ENCODE results near the gene GHDC. TPM values are rescaled to one million over a fixed set of nuclear protein-coding genes. Genes with fewer than 3 reads are reported as not detected.

The GHDC gene
- total and polyA plus RNA-seq, 2 donors (not counting 3 experiments of a cell fraction or from before 2014, with no cell fraction given), result 9.8 to 11.2 TPM

GRCh38 chr17:42174126-42174783, 20.0 kb downstream of the GHDC start:
- Histone ChIP-seq H3K27ac (ENCODE audit: insufficient read depth, low read depth, low read length) (no peak overlapping the region), H3K4me2 (ENCODE audit: insufficient read depth, low read length) (no peak overlapping the region), H4K20me1 (replicated peaks; ENCODE audit: control insufficient read depth, extremely low read depth, insufficient read depth, low read length) (no peaks in the 10 kb centered on the region), H3K9ac (replicated peaks; ENCODE audit: extremely low read depth, insufficient read depth, low read length) (no peak overlapping the region), H3K27me3 (ENCODE audit: control insufficient read depth in 2 of 2, insufficient read depth in 2 of 2, low read length in 2 of 2) (peaks cover 0 to 6% of the 10 kb centered on the region in 2 experiments), H3K79me2 (ENCODE audit: control insufficient read depth, insufficient read depth, low read length) (no peaks in the 10 kb centered on the region), H3K9me3 (replicated peaks; ENCODE audit: control insufficient read depth, insufficient read depth, low read length) (no peaks in the 10 kb centered on the region), H3K9me1 (replicated peaks; ENCODE audit: control insufficient read depth, extremely low read depth, insufficient read depth, low read length) (no peaks in the 10 kb centered on the region), H3K4me3 (replicated peaks in 1 of 3; ENCODE audit: insufficient read depth in 1 of 3, low read depth in 1 of 3, low read length in 3 of 3) (no peak overlapping the region), H2AFZ (ENCODE audit: low read depth, low read length) (no peak overlapping the region), H3K4me1 (ENCODE audit: control insufficient read depth, extremely low read depth, insufficient read depth, low read length) (no peaks in the 10 kb centered on the region), H3K36me3 (ENCODE audit: control insufficient read depth in 2 of 2, extremely low read depth in 1 of 2, insufficient read depth in 2 of 2, low read length in 2 of 2) (no peaks in the 10 kb centered on the region)
- TF ChIP-seq MYC (IDR thresholded peaks at IDR 0.05; ENCODE audit: low read depth, low read length) (no peak), FOS (IDR thresholded peaks at IDR 0.05; ENCODE audit: borderline replicate concordance, insufficient read depth, low read length) (no peak), POLR2A (IDR thresholded peaks at IDR 0.05; ENCODE audit: low read depth, low read length) (no peak), JUN (IDR thresholded peaks at IDR 0.05; ENCODE audit: borderline replicate concordance, insufficient read depth, insufficient read length, low read depth) (no peak), POLR2AphosphoS5 (IDR thresholded peaks at IDR 0.05; ENCODE audit: insufficient read depth, low read depth, low read length) (no peak), EZH2 (IDR thresholded peaks at IDR 0.05; ENCODE audit: borderline replicate concordance, low read depth, low read length, severe bottlenecking) (no peak), MAX (IDR thresholded peaks at IDR 0.05; ENCODE audit: insufficient read depth, insufficient read length) (no peak)
- POLR2A ChIA-PET, result no interaction called here
- intact Hi-C loops (cut with micrococcal nuclease), result no loop called here
- CTCF ChIA-PET, result interaction anchor here (1.2 kb wide), 1 partner anchor 48 kb away, joined by 3 read pairs; no protein-coding TSS in a partner anchor
- no TSS peak for BruUV-seq (replicated peaks)
- no peak for DNase-seq (ENCODE audit: low read depth, low spot score)
- FAIRE-seq, result no peak
- dilution Hi-C loops (cut with MboI; ENCODE audit: extremely low pct_ligation_motif_present, low sequenced_read_pairs), result no loop called here

- TF ChIP-seq MYC (IDR thresholded peaks at IDR 0.05; ENCODE audit: low read depth, low read length) (no peak), FOS (IDR thresholded peaks at IDR 0.05; ENCODE audit: borderline replicate concordance, insufficient read depth, low read length) (no peak), EZH2 (IDR thresholded peaks at IDR 0.05; ENCODE audit: borderline replicate concordance, low read depth, low read length, severe bottlenecking) (no peak), GATA2 (IDR thresholded peaks at IDR 0.05; ENCODE audit: insufficient read depth, insufficient read length, low read depth, low read length) (no peak), POLR2A (IDR thresholded peaks at IDR 0.05; ENCODE audit: low read depth, low read length) (no peak), MAX (IDR thresholded peaks at IDR 0.05; ENCODE audit: insufficient read depth, insufficient read length) (no peak), CTCF (IDR thresholded peaks at IDR 0.05; ENCODE audit: extremely low read depth in 1 of 2, insufficient read depth in 1 of 2, low read depth in 1 of 2, low read length in 2 of 2) (no peak), POLR2AphosphoS5 (IDR thresholded peaks at IDR 0.05; ENCODE audit: insufficient read depth, low read depth, low read length) (no peak), JUN (IDR thresholded peaks at IDR 0.05; ENCODE audit: borderline replicate concordance, insufficient read depth, insufficient read length, low read depth) (no peak)
- Histone ChIP-seq H3K27me3 (ENCODE audit: control insufficient read depth in 2 of 2, insufficient read depth in 2 of 2, low read length in 2 of 2) (peaks cover 0 to 5% of the 10 kb centered on the region in 2 experiments), H2AFZ (ENCODE audit: low read depth, low read length) (no peak overlapping the region), H3K9me3 (replicated peaks; ENCODE audit: control insufficient read depth, insufficient read depth, low read length) (no peaks in the 10 kb centered on the region), H3K4me1 (ENCODE audit: control insufficient read depth, extremely low read depth, insufficient read depth, low read length) (no peaks in the 10 kb centered on the region), H3K27ac (ENCODE audit: insufficient read depth, low read depth, low read length) (no peak overlapping the region), H3K79me2 (ENCODE audit: control insufficient read depth, insufficient read depth, low read length) (no peaks in the 10 kb centered on the region), H4K20me1 (replicated peaks; ENCODE audit: control insufficient read depth, extremely low read depth, insufficient read depth, low read length) (no peaks in the 10 kb centered on the region), H3K4me3 (replicated peaks in 1 of 3; ENCODE audit: insufficient read depth in 1 of 3, low read depth in 1 of 3, low read length in 3 of 3) (no peak overlapping the region), H3K9ac (replicated peaks; ENCODE audit: extremely low read depth, insufficient read depth, low read length) (no peak overlapping the region), H3K4me2 (ENCODE audit: insufficient read depth, low read length) (no peak overlapping the region), H3K36me3 (ENCODE audit: control insufficient read depth in 2 of 2, extremely low read depth in 1 of 2, insufficient read depth in 2 of 2, low read length in 2 of 2) (no peaks in the 10 kb centered on the region), H3K9me1 (replicated peaks; ENCODE audit: control insufficient read depth, extremely low read depth, insufficient read depth, low read length) (no peaks in the 10 kb centered on the region)
- BruUV-seq (replicated peaks), result no TSS peak
- dilution Hi-C loops (cut with MboI; ENCODE audit: extremely low pct_ligation_motif_present, low sequenced_read_pairs) (no loop called here), intact Hi-C loops (cut with micrococcal nuclease) (no loop called here)
- ChIA-PET CTCF (interaction anchor here (0.7 to 0.9 kb wide), 2 partner anchors 40 to 48 kb away, joined by 3 read pairs; no protein-coding TSS in a partner anchor), POLR2A (interaction anchor here (1.1 kb wide), 1 partner anchor 154 kb away, joined by 3 read pairs; the partner anchor contains the start of gene DNAJC7)
- FAIRE-seq (no peak), DNase-seq (ENCODE audit: low read depth, low spot score) (no peak)
Observed at GRCh38 chr17:42171831-42172230, 22.5 kb downstream of the GHDC start.

Data from endothelial cell of umbilical vein (primary cell).